Lung (tissue), 12 donors: ENCODE results near the gene PRPSAP1. TPM values are rescaled to one million over a fixed set of nuclear protein-coding genes. Genes with fewer than 3 reads are reported as not detected.

Experiments used
- ATAC-seq: fragments of 200-7000 bp; cut with Tn5 transposase; one replicate; pipeline ENCODE4 v1.9.1; 2020; ENCODE audit warnings: moderate number of reproducible peaks; ENCODE audit not compliant: insufficient read depth, low FRiP score
- DNase-seq, 3 donors: peaks; one replicate each; pipeline ENCODE4 v3.0.0-alpha.2; 2013 to 2017
- H3K27ac ChIP-seq, 2 donors: one replicate each; pipeline ENCODE4 v1.5.1; 2013; ENCODE audit warnings: mild to moderate bottlenecking in 2 of 2, moderate library complexity in 2 of 2, control low read depth in 1 of 2, inconsistent platforms in 1 of 2, low read depth in 1 of 2, low read length in 1 of 2
- H3K27me3 ChIP-seq, 3 donors: one replicate each; pipeline ENCODE4 v1.5.1; 2013; ENCODE audit warnings: low read length in 2 of 3; ENCODE audit not compliant: control insufficient read depth in 3 of 3, insufficient read depth in 3 of 3
- H3K36me3 ChIP-seq, 4 donors: one replicate each; pipeline ENCODE4 v1.5.1; 2013; ENCODE audit warnings: low read length in 4 of 4, mild to moderate bottlenecking in 1 of 4, moderate library complexity in 1 of 4; ENCODE audit not compliant: control insufficient read depth in 4 of 4, insufficient read depth in 4 of 4
- H3K4me1 ChIP-seq, 5 donors: one replicate each; pipeline ENCODE4 v1.5.1; 2013; ENCODE audit warnings: low read length in 5 of 5, mild to moderate bottlenecking in 2 of 5, moderate library complexity in 1 of 5; ENCODE audit not compliant: control insufficient read depth in 5 of 5, insufficient read depth in 5 of 5
- H3K4me3 ChIP-seq: one replicate; pipeline ENCODE4 v1.5.1; 2013; ENCODE audit warnings: mild to moderate bottlenecking, control low read depth, moderate library complexity
- H3K9ac ChIP-seq, 2 donors: one replicate each; pipeline ENCODE4 v1.5.1; 2013; ENCODE audit warnings: low read length in 2 of 2, control low read depth in 1 of 2; ENCODE audit not compliant: insufficient read depth in 1 of 2
- H3K9me3 ChIP-seq, 4 donors: one replicate each; pipeline ENCODE4 v1.5.1; 2013; ENCODE audit warnings: low read length in 3 of 4, mild to moderate bottlenecking in 1 of 4, moderate library complexity in 1 of 4; ENCODE audit not compliant: control insufficient read depth in 4 of 4, insufficient read depth in 3 of 4
- WGBS, 2 donors: extraction: QIAGEN DNeasy Blood & Tissue Kit; methylation state at CpG; one replicate each; pipeline ENCODE4 v1.1.7; 2013; 5-methylcytosine and 5-hydroxymethylcytosine counted together
- polyA plus RNA-seq, 2 donors: library from polyadenylated mRNA; stranded (reverse); fragments of 200-250 nt; gene quantifications; one replicate each; pipeline ENCODE4 v1.2.1, GENCODE V29; 2013
- total RNA-seq, 2 donors: library from RNA; depleted of rRNA in 1 of 2; stranded (reverse); fragments of >200 nt in 1 of 2; gene quantifications; one replicate each; pipeline ENCODE4 v1.2.1, GENCODE V29; 2014 to 2021
- TF ChIP-seq, protein P1 (sequence below): IDR thresholded peaks from 2 replicates; pipeline ENCODE4 v1.5.1; 2012; ENCODE audit warnings: mild to moderate bottlenecking; ENCODE audit errors: control extremely low read depth, extremely low read depth
- donor health status: control.
- donor health status: control.
- donor health status: Bipolar disorder and iron deficiency.
- donor health status: healthy.
- donor health status: DM: yes; HTN: yes; CAD: no.

The PRPSAP1 gene
- total and polyA plus RNA-seq, 4 donors: 29.8 to 74.7 (median 34.6) TPM

DNA sequence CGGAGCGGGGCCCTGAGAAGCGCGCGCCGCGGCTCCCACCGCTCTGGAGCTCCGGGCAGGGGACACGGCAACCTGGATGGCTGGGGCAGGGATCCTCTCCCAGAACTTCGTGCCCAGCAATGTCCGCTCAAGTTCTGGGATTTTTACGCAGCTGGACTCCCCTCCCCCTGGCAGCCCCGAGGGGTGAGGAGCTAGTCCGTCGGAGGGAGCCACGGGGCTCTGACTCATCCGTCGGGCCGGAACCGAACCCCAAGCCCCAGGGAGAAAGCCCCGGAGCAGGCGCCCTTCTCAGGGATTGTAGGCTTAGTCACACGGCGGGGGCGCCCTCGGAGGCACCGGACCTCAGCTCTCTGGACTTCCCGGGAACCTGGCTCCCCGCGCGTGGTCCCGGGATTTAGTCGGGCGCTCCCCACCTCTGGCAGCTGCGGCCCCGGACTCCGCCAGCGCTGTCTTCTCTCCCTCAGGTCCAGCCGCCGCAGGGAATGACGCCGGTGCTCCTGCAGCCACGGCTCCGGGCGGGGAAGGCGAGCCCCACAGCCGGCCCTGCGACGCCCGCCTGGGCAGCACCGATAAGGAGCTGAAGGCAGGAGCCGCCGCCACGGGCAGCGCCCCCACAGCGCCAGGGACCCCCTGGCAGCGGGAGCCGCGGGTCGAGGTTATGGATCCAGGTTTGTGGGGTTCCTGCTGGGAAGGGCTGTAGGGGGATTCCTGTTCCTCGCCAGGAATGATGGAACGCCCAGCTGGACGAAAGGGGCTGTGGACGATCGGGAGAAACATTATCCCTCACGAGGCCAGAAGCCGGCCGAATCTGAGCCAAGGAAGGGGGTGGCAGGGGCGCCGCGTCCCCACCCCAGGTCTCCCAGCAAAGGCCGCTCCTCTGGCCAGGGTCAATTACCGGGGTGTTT is 31.5 kb upstream of the PRPSAP1 start:
- peak; percentile 7 for ATAC-seq
- DNase-seq: peak in 2 of 3 donors; percentile 20 to 34
- WGBS, 2 donors: 2% methylated on average over 62 to 74 of the region's 74 CpGs
- peak overlapping the region; percentile 56 for H3K4me3 ChIP-seq
- H3K27ac ChIP-seq: peak overlapping the region; percentile 73 to 92
- TF ChIP-seq, protein P1, sequence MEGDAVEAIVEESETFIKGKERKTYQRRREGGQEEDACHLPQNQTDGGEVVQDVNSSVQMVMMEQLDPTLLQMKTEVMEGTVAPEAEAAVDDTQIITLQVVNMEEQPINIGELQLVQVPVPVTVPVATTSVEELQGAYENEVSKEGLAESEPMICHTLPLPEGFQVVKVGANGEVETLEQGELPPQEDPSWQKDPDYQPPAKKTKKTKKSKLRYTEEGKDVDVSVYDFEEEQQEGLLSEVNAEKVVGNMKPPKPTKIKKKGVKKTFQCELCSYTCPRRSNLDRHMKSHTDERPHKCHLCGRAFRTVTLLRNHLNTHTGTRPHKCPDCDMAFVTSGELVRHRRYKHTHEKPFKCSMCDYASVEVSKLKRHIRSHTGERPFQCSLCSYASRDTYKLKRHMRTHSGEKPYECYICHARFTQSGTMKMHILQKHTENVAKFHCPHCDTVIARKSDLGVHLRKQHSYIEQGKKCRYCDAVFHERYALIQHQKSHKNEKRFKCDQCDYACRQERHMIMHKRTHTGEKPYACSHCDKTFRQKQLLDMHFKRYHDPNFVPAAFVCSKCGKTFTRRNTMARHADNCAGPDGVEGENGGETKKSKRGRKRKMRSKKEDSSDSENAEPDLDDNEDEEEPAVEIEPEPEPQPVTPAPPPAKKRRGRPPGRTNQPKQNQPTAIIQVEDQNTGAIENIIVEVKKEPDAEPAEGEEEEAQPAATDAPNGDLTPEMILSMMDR: no peak
- H3K9me3 ChIP-seq: no peaks in the 10 kb centered on the region
- peaks cover 0 to 6% (median 4%) of the 10 kb centered on the region in 3 donors for H3K27me3 ChIP-seq
- peaks cover 0 to 37% (median 5%) of the 10 kb centered on the region in 5 donors for H3K4me1 ChIP-seq
- H3K36me3 ChIP-seq: peaks cover 0 to 13% (median 3%) of the 10 kb centered on the region in 4 donors
- no peak overlapping the region for H3K9ac ChIP-seq

DNA sequence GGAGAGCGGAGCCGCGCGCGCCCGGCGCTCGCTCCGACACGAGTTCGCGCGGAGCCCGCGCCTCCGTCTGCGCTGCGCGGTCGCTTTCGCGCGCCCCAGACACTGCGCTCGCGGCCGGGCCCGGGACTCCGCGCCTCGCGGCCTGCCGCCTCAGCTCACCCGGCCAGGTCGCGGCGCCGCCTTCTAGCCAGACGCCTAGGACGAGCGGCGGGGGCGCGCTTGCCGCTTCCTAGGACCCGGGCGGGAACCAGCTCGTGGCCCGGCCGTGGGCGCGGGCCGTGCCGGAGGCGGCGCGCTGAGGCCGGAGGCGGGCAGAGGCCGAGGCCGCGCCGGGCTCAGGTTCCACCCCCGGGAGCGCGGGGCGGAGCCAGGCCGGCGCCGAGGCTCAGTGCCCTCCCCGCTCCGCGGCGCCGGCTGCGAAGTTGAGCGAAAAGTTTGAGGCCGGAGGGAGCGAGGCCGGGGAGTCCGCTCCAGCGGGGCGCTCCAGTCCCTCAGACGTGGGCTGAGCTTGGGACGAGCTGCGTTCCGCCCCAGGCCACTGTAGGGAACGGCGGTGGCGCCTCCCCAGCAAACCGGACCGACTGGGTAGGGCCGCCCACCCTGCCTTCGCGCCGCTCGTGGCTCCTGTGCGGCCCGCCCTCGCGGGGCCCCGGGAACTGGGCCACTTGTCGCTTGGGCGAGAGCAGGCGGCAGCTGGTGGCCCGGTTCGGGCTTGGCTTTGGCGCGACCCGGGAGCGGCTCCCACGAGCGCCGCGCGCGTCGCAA is 30.7 kb upstream of the PRPSAP1 start, which contains the start of gene SPHK1:
Gene SPHK1, plus strand, starts transcription at position 388 of the 765 bp plus-strand sequence. CDS start 1,036 bp downstream, outside the sequence.
- Histone ChIP-seq H3K27ac (peak within 1 kb of the TSS; percentile 73 to 92), H3K27me3 (peaks cover 0 to 6% (median 4%) of the 10 kb centered on the region in 3 donors), H3K9ac (no peak within 1 kb of the TSS), H3K4me1 (peaks cover 0 to 37% (median 5%) of the 10 kb centered on the region in 5 donors), H3K9me3 (no peaks in the 10 kb centered on the region), H3K36me3 (peaks cover 0 to 7% (median under 1%) of the 10 kb centered on the region in 4 donors), H3K4me3 (peak within 1 kb of the TSS; percentile 56)
- peak; percentile 70 to 86 (median 73) for DNase-seq
- peak; percentile 86 for ATAC-seq
- TF ChIP-seq, protein P1: no peak
- WGBS, 2 donors: 0% methylated on average over 79 to 118 of the region's 118 CpGs

GRCh38 chr17:76383546-76384221 is 30.0 kb upstream of the PRPSAP1 start:
- Histone ChIP-seq H3K27me3 (peaks cover 0 to 6% (median 4%) of the 10 kb centered on the region in 3 donors), H3K9me3 (no peaks in the 10 kb centered on the region), H3K9ac (no peak overlapping the region), H3K36me3 (peaks cover 0 to 2% (median under 1%) of the 10 kb centered on the region in 4 donors), H3K4me3 (peak overlapping the region; percentile 56), H3K4me1 (peaks cover 0 to 37% (median 5%) of the 10 kb centered on the region in 5 donors), H3K27ac (peak overlapping the region; percentile 73 to 92)
- DNase-seq: peak; percentile 64 to 69 (median 66)
- 0% methylated on average over 64 to 65 of the region's 65 CpGs for WGBS, 2 donors
- ATAC-seq: no peak
- TF ChIP-seq, protein P1: no peak
